ENCODE measurements around the gene SIRT6. TPM values are rescaled to one million over a fixed set of nuclear protein-coding genes. Genes with fewer than 3 reads are reported as not detected.

The SIRT6 gene
- total RNA-seq, 2 donors from 2014 or later: 21.7 to 30.9 TPM

DNA sequence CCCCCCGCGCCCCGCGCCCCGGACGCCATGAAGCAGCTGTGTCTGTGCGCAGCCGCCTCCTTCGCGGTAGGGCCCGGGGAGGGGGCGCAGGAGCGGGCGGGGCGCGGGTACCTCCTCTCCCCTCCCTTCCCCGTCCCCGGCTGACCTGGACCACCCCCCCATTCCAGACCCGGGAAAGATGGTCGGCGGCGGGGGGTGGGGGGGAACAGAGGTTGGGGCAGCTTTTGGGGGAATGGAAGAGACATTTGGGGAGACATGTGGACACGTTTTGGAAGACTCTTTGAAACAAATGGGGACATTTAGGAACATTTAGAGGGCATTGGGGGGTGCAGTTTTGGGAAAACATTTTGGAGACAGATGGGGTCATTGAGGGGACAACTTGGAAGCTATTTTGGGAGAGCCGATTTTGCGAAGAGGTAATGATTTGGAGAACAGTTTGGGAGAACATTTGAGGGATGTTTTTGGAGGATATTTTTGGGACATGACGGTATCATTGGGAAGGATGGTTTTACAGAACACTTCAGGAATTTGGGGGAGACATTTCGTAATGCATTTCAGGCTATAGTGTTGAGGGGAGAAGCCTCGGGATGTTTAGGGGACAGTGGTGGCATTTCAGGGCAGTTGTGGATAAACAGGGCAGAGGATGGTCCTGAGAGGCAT lies 16.2 kb upstream of the SIRT6 start:
- DNase-seq (ENCODE audit: low spot score) (no peak), ATAC-seq (ENCODE audit: insufficient number of reproducible peaks, low FRiP score, low read depth) (no peak)
- Histone ChIP-seq H3K4me1 (ENCODE audit: control insufficient read depth in 1 of 2, low read depth in 2 of 2) (peaks cover 0 to 10% of the 10 kb centered on the region in 2 donors), H3K4me3 (no peak overlapping the region), H3K9me3 (no peaks in the 10 kb centered on the region), H3K27me3 (replicated peaks; ENCODE audit: insufficient read depth) (peaks cover 23% of the 10 kb centered on the region), H3K36me3 (no peaks in the 10 kb centered on the region), H3K27ac (no peak overlapping the region)
- TF ChIP-seq, protein P1, sequence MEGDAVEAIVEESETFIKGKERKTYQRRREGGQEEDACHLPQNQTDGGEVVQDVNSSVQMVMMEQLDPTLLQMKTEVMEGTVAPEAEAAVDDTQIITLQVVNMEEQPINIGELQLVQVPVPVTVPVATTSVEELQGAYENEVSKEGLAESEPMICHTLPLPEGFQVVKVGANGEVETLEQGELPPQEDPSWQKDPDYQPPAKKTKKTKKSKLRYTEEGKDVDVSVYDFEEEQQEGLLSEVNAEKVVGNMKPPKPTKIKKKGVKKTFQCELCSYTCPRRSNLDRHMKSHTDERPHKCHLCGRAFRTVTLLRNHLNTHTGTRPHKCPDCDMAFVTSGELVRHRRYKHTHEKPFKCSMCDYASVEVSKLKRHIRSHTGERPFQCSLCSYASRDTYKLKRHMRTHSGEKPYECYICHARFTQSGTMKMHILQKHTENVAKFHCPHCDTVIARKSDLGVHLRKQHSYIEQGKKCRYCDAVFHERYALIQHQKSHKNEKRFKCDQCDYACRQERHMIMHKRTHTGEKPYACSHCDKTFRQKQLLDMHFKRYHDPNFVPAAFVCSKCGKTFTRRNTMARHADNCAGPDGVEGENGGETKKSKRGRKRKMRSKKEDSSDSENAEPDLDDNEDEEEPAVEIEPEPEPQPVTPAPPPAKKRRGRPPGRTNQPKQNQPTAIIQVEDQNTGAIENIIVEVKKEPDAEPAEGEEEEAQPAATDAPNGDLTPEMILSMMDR (IDR thresholded peaks at IDR 0.05): no peak

DNA sequence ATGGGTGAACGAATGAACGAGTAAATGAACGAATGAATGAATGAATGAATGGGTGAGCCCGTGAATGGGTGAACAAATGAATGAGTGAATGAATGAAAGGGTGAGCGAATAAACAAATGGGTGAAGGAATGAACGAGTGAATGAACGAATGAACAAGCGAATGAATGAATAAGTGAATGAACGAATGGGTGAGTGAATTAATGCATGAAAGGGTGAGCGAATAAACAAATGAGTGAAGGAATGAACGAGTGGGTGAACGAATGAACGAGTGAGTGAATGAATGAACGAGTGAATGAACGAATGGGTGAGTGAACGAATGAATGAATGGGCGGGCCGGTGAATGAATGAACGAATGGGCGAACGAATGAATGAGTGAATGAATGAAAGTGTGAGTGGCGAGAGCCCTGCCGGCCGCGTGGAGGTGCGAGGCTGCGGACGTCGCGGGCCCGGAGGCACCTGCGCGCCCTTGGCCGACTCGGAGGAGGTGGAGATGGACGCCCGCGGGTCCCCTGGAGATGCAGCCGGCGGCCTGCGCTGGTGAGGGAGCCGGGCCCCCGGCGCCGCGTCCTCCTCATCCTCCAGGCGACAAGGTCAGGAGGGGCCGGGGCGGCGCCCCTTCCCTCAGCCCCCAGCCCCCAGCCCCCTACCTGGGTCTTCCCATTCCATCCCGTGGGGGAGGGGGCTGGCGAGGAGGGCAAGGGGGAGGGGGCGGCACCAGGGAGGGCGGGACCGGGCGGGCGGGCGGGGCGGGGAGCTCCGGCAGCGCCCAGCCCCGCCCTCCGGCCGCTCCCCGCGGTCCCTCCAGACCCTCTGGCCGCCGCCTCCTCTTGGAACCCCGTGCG lies 15.5 kb upstream of the SIRT6 start:
- Histone ChIP-seq H3K4me3 (no peak overlapping the region), H3K27me3 (replicated peaks; ENCODE audit: insufficient read depth) (peaks cover 23% of the 10 kb centered on the region), H3K27ac (no peak overlapping the region), H3K9me3 (no peaks in the 10 kb centered on the region), H3K4me1 (ENCODE audit: control insufficient read depth in 1 of 2, low read depth in 2 of 2) (peaks cover 0 to 10% of the 10 kb centered on the region in 2 donors), H3K36me3 (no peaks in the 10 kb centered on the region)
- TF ChIP-seq, protein P1 (IDR thresholded peaks at IDR 0.05): no peak
- no peak for DNase-seq (ENCODE audit: low spot score)
- no peak for ATAC-seq (ENCODE audit: insufficient number of reproducible peaks, low FRiP score, low read depth)

DNA sequence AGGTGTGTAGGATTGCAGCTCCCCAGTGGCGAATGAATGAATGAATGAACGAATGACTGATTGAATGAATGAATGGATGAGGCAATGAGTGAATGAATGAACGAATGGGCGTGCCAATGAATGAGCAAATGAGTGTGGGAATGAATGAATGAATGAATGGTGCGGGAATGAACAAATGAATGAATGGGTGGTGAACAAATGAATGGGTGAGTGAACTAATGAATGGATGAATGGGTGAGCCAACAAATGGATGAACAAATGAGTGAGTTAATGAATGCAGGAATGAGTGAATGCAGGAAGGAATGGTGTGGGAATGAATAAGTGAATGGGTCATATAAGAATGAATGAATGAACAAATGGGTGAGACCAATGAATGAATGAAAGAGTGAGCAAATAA lies 14.9 kb upstream of the SIRT6 start:
- Histone ChIP-seq H3K27ac (no peak overlapping the region), H3K4me3 (no peak overlapping the region), H3K36me3 (no peaks in the 10 kb centered on the region), H3K9me3 (no peaks in the 10 kb centered on the region), H3K4me1 (ENCODE audit: control insufficient read depth in 1 of 2, low read depth in 2 of 2) (peaks cover 0 to 10% of the 10 kb centered on the region in 2 donors), H3K27me3 (replicated peaks; ENCODE audit: insufficient read depth) (peaks cover 23% of the 10 kb centered on the region)
- ATAC-seq (ENCODE audit: insufficient number of reproducible peaks, low FRiP score, low read depth) (no peak), DNase-seq (ENCODE audit: low spot score) (no peak)
- TF ChIP-seq, protein P1 (IDR thresholded peaks at IDR 0.05): no peak

DNA sequence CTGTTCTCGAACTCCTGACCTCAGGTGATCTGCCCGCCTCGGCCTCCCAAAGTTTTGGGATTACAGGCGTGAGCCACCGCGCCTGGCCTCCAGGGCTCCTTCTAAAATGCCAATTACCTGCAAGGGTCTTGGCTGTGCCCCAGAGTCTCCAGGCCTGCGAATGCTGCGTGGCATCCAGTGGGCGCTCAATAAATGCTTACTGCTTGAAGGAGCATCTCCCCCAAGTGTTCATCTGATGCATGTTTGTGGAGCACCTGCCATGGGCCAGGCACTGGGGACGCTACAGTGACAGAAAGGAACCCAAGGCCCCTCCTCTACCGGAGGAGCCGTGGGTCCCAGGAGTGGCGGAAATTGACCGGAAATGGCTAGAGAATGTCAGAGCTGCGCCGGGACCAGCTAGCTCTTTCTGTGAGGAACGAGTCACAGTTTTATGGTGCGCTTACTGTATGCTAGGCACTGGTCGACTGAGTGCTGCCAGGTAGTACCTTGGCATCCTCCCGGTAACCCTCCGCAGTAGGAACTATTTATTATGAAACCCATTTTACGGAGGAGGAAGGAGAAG lies 14.3 kb upstream of the SIRT6 start:
- TF ChIP-seq, protein P1 (IDR thresholded peaks at IDR 0.05): no peak
- Histone ChIP-seq H3K4me1 (ENCODE audit: control insufficient read depth in 1 of 2, low read depth in 2 of 2) (peaks cover 0 to 10% of the 10 kb centered on the region in 2 donors), H3K27ac (no peak overlapping the region), H3K9me3 (no peaks in the 10 kb centered on the region), H3K4me3 (no peak overlapping the region), H3K27me3 (replicated peaks; ENCODE audit: insufficient read depth) (peaks cover 23% of the 10 kb centered on the region), H3K36me3 (no peaks in the 10 kb centered on the region)
- DNase-seq (ENCODE audit: low spot score): no peak
- ATAC-seq (ENCODE audit: insufficient number of reproducible peaks, low FRiP score, low read depth): no peak

DNA sequence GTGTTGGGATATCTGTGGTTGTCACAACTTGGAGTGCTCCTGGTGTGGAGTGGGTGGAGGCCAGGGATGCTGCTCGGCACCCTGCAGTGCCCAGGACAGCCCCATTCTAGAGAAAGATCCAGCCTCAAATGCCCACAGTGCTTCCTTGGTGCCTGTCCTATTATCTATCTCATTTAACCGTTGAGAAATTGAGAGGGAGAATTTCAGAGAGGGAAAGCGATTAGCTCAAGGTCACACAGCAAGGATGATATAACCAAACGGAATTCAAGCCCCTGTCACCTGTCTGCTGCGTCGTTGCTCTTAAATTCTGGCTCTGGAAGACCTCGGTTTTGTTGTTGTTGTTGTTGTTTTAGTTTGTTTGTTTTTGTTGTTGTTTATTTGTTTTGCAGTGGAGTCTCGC lies 13.6 kb upstream of the SIRT6 start:
- DNase-seq (ENCODE audit: low spot score): no peak
- Histone ChIP-seq H3K27me3 (replicated peaks; ENCODE audit: insufficient read depth) (peaks cover 23% of the 10 kb centered on the region), H3K4me3 (no peak overlapping the region), H3K36me3 (no peaks in the 10 kb centered on the region), H3K4me1 (ENCODE audit: control insufficient read depth in 1 of 2, low read depth in 2 of 2) (peaks cover 0 to 10% of the 10 kb centered on the region in 2 donors), H3K9me3 (no peaks in the 10 kb centered on the region), H3K27ac (no peak overlapping the region)
- ATAC-seq (ENCODE audit: insufficient number of reproducible peaks, low FRiP score, low read depth): no peak
- TF ChIP-seq, protein P1 (IDR thresholded peaks at IDR 0.05): no peak

All from thoracic aorta (tissue), 2 donors.